Subcutaneous adipose tissue (tissue), 4 donors: ENCODE measurements around the gene ANKFN1. TPM values are rescaled to one million over a fixed set of nuclear protein-coding genes. Genes with fewer than 3 reads are reported as not detected.

Experiments
- CTCF ChIP-seq: fragments of 450-650 bp; IDR thresholded peaks from one replicate; pipeline ENCODE4 v1.5.1; 2016; ENCODE audit warnings: low read depth, mild to moderate bottlenecking, control low read depth, antibody characterized with exemption, moderate library complexity
- total RNA-seq, 4 donors: library from RNA; depleted of rRNA; stranded (reverse); fragments of >200 nt; gene quantifications; one replicate each; pipeline ENCODE4 v1.1.0, GENCODE V29; 2016

The ANKFN1 gene
- total RNA-seq, 4 donors from 2014 or later = 2.9 to 15.5 (median 5.3) TPM; not detected in 1

GRCh38 chr17:56322991-56323390 is 169.7 kb downstream of the ANKFN1 start:
- no peak for TF ChIP-seq CTCF

- no peak for TF ChIP-seq CTCF
These were observed 171.4 kb downstream of the ANKFN1 start for GRCh38 chr17:56324676-56325075.

- no peak for TF ChIP-seq CTCF
These were observed 172.2 kb downstream of the ANKFN1 start for GRCh38 chr17:56325313-56326000.

GRCh38 chr17:56326001-56326359 is 172.7 kb downstream of the ANKFN1 start:
- TF ChIP-seq CTCF = no peak

- TF ChIP-seq CTCF = no peak
These were observed 194.4 kb downstream of the ANKFN1 start for GRCh38 chr17:56347639-56348038.

- no peak for TF ChIP-seq CTCF
These were observed 197.3 kb downstream of the ANKFN1 start for GRCh38 chr17:56350592-56350991.

GRCh38 chr17:56351675-56352074 is 198.4 kb downstream of the ANKFN1 start:
- TF ChIP-seq CTCF = no peak
